ENCODE measurements around the gene SAMD1.
"Not testable (repeated sequence)": the region's sequence is repeated elsewhere in the genome, so short reads cannot be mapped to it uniquely, and the experiment has no call there.

Gene SAMD1

DNA sequence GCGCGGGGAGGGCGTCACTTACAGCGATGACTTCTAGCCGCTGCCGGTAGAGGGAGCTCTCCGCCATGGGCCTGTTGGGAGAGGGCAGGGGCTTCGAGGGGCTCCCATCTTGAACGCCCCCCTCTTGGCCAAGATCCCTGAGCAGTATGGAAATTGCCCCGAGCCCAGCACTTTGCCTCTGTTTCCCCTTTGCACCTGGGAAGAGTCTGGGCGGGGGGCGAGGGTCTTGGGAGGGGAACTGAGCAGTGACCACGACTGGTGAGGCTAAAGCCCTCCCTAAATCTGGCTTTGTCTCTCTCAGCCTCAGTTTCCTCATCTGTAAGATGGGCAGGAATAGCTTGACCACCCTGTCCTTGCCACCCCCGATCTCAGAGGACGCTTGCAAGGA lies 31.5 kb downstream of the SAMD1 start:
- peak in 3 of 4 experiments; percentile 15 to 49 (median 18) for DNase-seq

DNA sequence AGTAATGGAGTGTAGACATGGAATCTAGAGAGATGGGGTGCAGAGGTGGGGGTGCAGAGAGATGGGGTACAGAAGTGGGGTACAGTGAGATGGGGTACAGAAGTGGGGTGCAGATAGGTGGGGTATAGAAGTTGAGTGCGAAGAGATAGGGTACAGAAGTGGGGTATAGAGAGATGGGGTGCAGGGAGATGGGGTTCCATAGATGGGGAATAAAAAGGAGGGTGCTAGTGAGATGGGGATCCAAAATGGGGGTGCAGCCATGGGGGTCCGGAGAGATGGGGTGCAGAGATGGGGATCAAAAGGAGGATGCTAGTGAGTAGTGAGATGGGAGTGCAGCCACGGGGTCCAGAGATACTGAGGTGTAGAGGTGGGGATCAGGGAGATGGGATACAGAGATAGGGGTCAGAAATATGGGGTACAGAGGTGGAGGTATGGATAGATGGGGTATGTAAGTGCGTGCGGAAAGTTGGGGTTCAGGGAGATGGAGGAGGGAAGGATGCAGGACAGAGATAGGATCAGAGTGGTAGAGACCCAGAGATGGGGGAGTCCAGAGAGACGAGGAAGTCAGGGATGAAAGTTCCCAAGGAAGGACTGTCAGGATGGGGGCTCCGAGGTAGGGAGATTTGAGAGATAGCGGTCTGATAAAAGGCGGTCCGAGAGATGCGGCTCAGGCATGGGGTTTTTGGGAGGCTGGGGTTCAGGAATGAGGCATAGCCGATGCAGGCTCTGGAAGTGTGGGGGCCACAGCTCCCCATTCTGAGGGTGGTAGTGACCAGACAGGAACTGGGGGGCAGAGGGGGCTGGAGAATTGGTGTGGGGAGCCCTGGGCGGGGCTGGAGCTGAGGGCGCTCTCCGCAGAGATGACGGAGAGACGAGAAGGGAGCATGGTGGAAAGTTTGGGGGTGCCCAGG lies 32.1 kb downstream of the SAMD1 start:
- no peak for DNase-seq

DNA sequence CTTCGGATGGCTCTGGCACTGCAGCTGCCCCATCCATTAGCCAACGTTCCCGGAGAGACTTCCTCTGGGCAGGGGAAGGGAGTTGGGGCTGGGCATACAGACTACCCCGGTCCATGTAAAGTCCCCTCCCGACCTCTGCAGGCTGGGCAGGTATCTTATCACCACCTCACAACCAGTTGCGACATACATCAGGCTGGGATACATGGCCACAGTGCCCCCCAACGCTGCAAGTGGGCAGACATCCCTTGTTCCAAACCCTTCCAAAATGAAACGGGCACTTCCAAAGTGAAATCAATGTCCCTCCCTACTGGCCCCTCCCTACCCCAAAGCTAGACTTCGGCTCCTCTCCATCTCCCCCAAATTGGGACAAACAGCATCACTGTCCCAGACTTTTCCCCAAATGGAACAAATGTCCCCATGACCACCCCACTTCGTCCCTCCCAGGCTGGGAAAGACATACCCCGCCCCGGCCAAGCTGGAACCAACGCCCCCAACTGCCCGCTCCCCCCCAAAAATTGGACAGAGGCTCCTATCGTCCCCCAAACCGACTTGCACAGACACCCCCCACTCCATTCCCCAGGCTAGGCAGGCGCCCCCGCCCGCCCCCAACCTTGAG lies 33.7 kb downstream of the SAMD1 start:
- DNase-seq, result no peak

DNA sequence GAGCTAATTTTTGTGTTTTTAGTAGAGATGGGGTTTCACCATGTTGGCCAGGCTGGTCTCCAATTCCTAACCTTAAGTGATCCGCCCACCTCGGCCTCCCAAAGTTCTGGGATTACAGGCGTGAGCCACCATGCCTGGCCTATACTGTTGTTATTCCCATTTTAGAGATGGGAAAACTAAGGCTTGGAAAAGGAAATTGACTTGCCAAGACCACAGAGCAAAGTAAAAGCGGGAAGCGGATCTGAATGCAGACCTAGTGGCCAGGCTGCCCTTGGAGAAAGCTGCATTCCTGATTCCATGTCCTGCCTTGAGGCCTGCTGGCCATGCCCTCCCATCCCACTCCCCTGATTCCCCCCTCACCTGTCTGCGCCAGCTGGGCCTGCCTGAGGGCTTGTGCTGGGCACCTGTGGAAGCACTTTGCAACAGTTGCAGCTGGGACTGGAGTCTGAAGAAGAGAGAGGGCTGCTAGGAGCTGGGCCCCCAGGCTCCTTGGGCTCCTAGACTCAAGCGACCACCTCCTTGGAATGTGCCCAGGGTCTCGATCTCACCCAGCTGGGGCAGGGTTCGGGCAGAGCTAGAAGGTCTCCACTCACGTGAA lies 34.4 kb downstream of the SAMD1 start:
- no peak for DNase-seq

DNA sequence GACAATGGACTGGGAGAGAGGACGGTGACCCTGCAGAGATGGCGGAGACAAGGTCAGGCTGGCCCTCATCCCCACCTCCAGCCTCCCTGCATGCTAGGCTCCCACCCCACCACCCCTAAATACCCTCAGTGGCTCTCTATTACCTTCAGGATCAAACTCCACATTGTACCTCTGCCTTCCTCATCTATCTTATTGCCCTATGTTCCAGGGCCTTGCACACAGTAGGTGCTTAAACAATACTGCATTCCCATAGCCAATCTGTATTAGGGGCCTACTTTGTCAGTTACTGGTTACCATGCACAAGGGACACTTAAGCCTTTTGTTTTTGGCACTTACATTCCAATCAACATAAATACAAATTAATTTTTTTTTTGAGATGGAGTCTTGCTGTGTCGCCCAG lies 35.2 kb downstream of the SAMD1 start:
- DNase-seq, result no peak

DNA sequence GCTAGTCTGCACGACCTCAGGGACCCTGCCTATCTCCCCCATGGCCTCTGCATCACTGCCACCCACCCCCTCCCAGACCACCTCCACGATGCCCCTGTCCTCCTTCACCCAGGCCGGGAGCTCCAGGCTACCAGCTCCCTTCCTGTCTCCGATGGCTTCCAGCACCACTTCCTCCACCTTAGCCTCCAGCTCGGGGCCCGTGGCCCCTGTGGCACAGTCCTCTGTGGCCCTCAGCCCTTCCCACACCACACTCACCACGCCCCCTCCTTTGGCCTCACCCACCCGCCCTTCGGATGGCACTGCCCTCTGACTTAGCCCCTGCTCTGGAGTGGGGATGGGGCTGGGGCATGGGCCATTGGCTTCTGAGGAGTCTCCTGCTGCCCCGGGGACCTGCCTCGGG lies 35.8 kb downstream of the SAMD1 start:
- DNase-seq, result no peak

DNA sequence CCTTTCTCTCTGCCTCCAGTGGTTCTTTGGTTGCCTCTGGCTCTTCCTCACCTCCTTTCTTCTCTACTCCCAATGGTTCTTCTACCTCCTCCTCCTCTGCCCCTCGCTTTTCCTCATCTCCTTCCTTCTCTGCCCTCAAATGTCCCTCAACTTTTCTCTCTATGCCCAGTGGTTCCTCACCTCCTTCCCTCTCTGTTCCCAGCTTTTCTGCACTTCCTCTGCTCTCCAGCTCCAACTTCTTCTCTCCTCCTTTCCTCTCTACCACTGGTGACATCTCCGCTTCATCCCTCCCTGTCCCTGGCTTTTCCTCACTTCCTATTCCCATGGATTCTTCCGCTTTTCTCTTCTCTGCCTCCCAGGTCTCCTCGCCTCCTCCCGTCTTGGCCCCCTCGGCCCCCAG lies 36.5 kb downstream of the SAMD1 start:
- DNase-seq, result no peak

DNA sequence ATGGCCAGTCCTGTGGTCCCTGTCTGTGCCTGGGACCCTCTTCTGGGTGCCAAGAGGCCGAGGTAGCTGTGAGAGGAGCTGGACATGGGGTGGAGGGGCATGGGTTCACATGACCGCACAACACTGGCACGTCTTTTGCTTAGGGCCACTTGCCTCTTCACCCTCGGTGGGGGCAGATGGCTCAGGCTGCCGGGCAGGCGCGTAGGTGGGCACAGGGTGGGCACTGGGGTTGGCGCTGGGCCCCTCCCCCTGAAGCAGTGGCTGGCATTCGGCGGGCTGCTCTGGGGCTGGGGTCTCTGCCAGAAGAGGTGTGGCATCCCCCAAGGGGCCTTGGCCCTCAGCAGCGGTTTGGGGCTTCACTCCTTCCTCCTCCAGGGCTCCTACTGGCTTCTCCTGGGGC lies 37.1 kb downstream of the SAMD1 start:
- DNase-seq, result no peak

DNA sequence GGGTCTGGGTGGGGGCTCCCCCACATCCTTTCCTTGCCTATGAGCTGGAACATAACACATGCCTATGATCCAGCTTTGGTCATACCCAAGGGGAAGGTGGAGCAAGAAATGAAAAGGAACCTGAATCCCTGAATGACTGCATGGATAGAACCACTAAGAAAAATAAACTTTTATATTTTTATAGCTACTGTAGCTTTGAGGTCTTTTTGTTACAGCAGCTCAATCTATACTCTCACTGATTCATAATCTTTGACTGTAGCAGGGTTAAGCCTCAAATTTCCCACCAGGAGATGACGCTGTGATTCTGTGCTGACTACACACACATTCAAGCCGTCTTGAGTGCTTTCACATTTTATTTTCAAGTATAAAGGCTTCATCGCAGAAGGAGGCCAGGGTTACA lies 37.5 kb downstream of the SAMD1 start:
- no peak for DNase-seq

DNA sequence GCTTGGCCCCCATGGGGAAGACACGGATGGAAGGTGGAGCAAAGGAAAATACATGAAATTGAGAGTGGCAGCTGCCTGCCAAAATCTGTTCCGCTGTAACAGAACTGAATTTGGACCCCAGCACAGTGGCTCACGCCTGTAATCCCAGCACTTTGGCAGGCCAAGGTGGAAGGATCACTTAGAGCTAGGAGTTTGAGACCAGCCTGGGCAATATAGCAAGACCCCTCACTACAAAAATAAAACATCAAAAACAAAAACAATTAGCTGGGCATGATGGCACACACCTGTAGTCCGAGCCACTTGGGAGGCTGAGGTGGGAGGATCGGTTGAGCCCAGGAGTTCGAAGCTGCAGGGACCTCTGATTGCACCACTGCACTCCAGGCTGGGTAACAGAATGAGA lies 38.1 kb downstream of the SAMD1 start:
- DNase-seq, result no peak

DNA sequence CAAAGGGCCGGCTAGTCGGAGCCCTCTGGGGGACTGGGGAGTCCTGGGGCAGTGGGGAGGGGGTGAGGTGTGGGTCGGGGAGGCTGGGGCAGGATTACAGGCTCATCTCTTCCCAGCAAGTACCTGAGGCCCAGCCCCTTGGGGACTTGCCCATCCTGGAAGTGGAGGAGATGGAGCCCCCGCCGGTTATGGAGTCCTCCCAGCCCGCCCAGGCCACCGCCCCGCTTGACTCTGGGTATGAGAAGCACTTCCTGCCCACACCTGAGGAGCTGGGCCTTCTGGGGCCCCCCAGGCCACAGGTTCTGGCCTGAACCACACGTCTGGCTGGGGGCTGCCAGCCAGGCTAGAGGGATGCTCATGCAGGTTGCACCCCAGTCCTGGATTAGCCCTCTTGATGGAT lies 38.6 kb downstream of the SAMD1 start:
- DNase-seq, result no peak

DNA sequence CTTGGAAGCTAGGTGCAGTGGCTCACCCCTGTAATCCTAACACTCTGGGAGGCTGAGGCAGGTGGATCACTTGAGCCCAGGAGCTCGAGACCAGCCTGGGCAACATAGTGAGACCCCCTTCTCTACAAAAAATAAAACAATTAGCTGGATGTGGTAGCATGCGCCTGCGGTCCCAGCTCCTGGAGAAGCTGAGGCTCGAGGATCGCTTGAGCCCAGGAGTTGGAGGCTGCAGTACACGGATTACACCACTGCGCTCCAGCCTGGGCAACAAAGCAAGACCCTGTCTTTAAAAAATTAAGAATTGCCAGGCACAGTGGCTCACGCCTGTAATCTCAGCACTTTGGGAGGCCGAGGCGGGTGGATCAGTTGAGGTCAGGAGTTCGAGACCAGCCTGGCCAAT lies 39.6 kb downstream of the SAMD1 start:
- not testable (repeated sequence) for DNase-seq

DNA sequence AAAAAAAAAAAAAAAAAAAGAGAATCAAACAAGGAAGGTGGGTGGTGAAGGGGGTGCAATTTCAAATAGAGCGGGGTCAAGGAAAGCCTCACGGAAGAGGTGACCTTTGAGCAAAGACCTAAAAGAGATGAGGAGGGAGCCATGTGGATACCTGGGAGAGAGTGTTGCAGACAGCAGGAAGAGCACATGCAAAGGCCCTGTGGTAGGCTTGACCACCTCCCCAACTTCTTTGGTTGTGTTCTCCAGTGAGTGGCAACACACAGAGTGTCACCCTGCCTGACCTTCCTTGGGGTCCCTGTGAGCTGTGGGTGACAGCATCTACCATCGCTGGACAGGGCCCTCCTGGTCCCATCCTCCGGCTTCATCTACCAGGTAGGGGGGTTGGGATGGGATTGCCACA lies 40.0 kb downstream of the SAMD1 start:
- no peak for DNase-seq

DNA sequence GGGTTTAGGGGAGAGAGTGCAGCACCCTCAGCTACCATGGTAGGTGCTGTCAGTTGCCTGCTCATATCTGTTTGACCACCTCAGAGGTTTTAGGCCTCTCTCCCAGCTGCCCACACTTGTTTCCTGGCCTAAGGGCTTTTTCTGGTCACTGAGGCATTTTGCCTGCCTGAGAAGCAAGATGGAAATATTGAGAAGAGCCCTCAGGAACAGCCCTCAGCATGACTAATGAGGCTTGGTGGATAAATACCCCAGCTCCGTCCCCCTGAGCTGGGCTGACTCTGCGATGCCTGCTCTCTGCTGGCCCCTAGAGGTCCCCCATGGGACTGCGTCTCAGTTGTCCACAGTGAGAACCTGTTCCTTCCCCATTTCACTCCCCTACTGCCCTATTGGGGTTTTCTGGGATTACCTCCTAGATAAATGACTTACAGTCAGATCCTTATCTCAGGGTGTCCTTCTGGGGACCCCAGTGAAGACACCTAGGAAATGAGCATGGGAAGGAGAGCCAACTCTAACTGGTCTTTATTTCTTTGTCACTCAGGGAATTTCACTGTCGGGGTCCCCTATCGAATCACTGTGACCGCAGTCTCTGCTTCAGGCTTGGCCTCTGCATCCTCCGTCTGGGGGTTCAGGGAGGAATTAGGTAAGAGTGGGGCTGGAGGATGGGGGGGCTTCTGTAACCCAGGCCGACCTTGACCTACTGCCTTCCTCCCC lies 42.0 kb downstream of the SAMD1 start:
- peak; percentile 51 to 70 (median 64) for DNase-seq

DNA sequence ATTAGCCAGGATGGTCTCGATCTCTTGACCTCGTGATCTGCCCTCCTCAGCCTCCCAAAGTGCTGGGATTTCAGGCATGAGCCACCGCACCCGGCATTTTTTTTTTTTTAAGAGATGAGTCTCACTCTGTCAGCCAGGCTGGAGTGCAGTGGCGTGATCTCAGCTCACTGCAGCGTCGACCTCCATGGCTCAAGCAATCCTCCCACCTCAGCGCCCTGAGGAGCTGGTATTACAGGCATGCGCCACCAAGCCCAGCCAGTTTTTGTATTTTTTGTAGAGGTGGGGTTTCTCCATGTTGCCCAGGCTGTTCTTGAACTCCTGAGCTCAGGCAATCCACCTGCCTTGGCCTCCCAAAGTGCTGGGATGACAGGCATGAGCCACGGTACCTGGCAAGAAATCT lies 42.7 kb downstream of the SAMD1 start:
- not testable (repeated sequence) for DNase-seq

DNA sequence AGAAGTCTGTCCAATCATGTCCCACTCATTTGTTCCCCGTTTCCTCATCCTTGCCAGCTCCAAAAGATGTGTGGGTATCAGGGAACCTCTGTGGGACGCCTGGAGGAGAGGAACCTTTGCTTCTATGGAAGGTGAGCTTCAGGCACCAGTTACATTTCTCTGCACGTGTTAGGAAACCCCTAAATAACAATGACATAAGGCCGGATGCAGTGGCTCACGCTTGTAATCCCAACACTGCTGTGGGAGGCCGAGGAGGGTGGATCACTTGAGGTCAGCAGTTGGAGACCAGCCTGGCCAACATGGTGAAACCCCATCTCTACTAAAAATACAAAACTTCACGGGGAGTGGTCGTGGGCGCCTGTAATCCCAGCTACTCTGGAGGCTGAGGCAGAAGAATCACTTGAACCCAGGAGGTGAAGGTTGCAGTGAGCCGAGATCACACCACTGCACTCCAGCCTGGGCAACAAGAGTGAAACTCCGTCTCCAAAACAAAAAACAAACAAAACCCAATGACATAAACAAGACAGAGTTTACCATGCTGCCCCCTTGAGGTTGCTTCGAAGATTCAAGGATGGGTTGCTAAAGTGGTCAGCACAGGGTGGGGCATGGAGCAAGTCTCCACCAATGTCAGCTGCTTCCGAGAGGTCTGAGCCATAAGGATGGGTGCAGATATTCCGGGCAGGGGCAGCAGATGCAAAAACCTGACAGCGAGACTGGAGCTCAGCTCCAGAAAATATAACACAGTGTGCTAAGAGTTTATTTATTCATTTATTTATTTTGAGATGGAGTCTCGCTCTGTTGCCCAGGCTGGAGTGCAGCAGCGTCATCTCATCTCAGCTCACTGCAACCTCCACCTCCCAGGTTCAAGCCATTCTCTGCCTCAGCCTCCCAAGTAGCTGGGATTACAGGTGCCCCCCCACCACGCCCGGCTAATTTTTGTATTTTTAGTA lies 47.6 kb downstream of the SAMD1 start:
- DNase-seq, result not testable (repeated sequence)

DNA sequence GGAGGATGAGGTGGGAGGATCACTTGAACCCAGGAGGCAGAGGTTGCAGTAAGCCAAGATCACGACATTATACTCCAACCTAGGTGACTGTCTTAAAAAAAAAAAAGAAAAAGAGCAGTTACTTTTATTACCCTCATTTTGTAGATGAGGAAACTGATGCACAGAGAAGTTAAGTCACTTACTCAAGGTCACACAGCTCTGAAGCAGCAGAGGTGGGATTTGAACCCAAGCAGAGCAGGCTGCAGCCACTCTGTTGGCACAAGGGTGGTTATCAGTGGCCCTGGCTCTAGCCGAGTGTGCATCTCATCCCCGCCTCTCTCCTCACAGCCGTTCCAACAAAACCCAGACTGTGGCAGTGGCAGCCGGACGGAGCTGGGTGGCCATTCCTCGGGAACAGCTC lies 51.4 kb downstream of the SAMD1 start:
- DNase-seq, result no peak

Measured in activated naive CD4-positive, alpha-beta T cell (primary cell).